GM19351 (cell line): ENCODE results near the gene ACTL6A.
"Not testable (repeated sequence)": the region's sequence is repeated elsewhere in the genome, so short reads cannot be mapped to it uniquely, and the experiment has no call there.

Experiments
- ATAC-seq: cut with Tn5 transposase; IDR thresholded peaks from one replicate; pipeline ENCODE4 v1.9.1; 2021; ENCODE audit warnings: mild to moderate bottlenecking, moderate library complexity; ENCODE audit not compliant: unreplicated experiment

Gene ACTL6A

GRCh38 chr3:179562591-179563270 lies at the start of gene ACTL6A:
ACTL6A (plus strand) TSS chr3:179562926; CDS start chr3:179563093, 167 bp downstream.
- peak; percentile 89 for ATAC-seq

- no peak for ATAC-seq
Observed at GRCh38 chr3:179513862-179514261, 48.9 kb upstream of the ACTL6A start.

GRCh38 chr3:179516461-179517251 lies 46.1 kb upstream of the ACTL6A start:
- not testable (repeated sequence) for ATAC-seq

- no peak for ATAC-seq
Observed at GRCh38 chr3:179526482-179526881, 36.2 kb upstream of the ACTL6A start.

- no peak for ATAC-seq
Observed at GRCh38 chr3:179526989-179527391, 35.7 kb upstream of the ACTL6A start.

GRCh38 chr3:179528772-179529171 lies 34.0 kb upstream of the ACTL6A start:
- no peak for ATAC-seq

GRCh38 chr3:179531576-179531975 lies 31.1 kb upstream of the ACTL6A start:
- ATAC-seq = no peak

GRCh38 chr3:179533274-179533673 lies 29.5 kb upstream of the ACTL6A start:
- no peak for ATAC-seq

- no peak for ATAC-seq
Observed at GRCh38 chr3:179536256-179536655, 26.5 kb upstream of the ACTL6A start.

GRCh38 chr3:179541094-179541493 lies 21.6 kb upstream of the ACTL6A start:
- ATAC-seq = no peak

- ATAC-seq = no peak
Observed at GRCh38 chr3:179541596-179541995, 21.1 kb upstream of the ACTL6A start.

GRCh38 chr3:179542375-179542774 lies 20.4 kb upstream of the ACTL6A start:
- no peak for ATAC-seq

GRCh38 chr3:179544981-179545645 lies 17.6 kb upstream of the ACTL6A start:
- ATAC-seq = no peak

GRCh38 chr3:179546814-179547241 lies 15.9 kb upstream of the ACTL6A start:
- ATAC-seq = peak; percentile 67

- no peak for ATAC-seq
Observed at GRCh38 chr3:179551349-179552105, 11.2 kb upstream of the ACTL6A start.

GRCh38 chr3:179558742-179559364 lies 3.9 kb upstream of the ACTL6A start:
- ATAC-seq = no peak

GRCh38 chr3:179560791-179561190 lies 1.9 kb upstream of the ACTL6A start:
- ATAC-seq = no peak

- peak; percentile 49 for ATAC-seq
Observed at GRCh38 chr3:179563271-179563783, 601 bp downstream of the ACTL6A start.

- peak; percentile 24 for ATAC-seq
Observed at GRCh38 chr3:179565496-179565895, 2.8 kb downstream of the ACTL6A start.

- ATAC-seq = no peak
Observed at GRCh38 chr3:179580992-179581391, 18.3 kb downstream of the ACTL6A start.
